ENCODE measurements around the gene DNAJC13.

- TF ChIP-seq, protein P1, sequence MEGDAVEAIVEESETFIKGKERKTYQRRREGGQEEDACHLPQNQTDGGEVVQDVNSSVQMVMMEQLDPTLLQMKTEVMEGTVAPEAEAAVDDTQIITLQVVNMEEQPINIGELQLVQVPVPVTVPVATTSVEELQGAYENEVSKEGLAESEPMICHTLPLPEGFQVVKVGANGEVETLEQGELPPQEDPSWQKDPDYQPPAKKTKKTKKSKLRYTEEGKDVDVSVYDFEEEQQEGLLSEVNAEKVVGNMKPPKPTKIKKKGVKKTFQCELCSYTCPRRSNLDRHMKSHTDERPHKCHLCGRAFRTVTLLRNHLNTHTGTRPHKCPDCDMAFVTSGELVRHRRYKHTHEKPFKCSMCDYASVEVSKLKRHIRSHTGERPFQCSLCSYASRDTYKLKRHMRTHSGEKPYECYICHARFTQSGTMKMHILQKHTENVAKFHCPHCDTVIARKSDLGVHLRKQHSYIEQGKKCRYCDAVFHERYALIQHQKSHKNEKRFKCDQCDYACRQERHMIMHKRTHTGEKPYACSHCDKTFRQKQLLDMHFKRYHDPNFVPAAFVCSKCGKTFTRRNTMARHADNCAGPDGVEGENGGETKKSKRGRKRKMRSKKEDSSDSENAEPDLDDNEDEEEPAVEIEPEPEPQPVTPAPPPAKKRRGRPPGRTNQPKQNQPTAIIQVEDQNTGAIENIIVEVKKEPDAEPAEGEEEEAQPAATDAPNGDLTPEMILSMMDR (IDR thresholded peaks at IDR 0.05; ENCODE audit: low read length): no peak
- no peak for TF ChIP-seq EZH2phosphoT487 (IDR thresholded peaks at IDR 0.05; ENCODE audit: low read length)
- no peak for TF ChIP-seq EZH2 (optimal IDR thresholded peaks at IDR 0.05; ENCODE audit: low read depth, low read length)
Observed at GRCh38 chr3:132486099-132486498, 68.8 kb downstream of the DNAJC13 start.
